ENCODE results near the gene GMEB1. TPM values are rescaled to one million over a fixed set of nuclear protein-coding genes. Genes with fewer than 3 reads are reported as not detected.
"Not testable (repeated sequence)": the region's sequence is repeated elsewhere in the genome, so short reads cannot be mapped to it uniquely, and the experiment has no call there.

GMEB1 gene
- total and polyA plus RNA-seq, 3 donors from 2014 or later = 12.6 to 17.2 (median 16.6) TPM

DNA sequence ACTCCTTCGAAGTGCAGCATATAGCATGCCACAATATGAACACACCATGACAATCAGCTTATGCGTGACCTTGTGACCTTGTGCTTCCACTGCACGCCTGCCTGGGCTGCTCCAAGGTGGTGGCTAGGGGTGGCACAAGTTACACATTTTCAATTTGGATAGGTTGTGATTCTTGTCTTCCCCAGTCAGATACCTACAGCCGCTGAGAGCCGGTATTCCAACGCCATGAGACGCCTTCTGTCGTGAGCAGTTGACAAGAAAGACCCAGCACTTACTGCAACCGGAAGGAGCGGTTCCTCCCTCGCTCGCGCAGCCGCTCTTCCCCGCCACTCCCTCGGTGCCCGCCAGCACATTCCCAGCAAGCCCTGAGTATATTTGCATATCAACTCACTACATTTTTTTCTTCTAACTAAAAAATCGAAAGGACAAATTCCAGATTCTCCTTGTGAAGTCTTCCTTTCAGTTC, 20.5 kb upstream of the GMEB1 start:
- Histone ChIP-seq H3K9me3 (no peaks in the 10 kb centered on the region), H3K27ac (peak overlapping the region; percentile 90 to 92), H3K4me1 (no peaks in the 10 kb centered on the region), H3K36me3 (ENCODE audit: low read depth, missing control alignments) (no peaks in the 10 kb centered on the region), H3K4me3 (peak overlapping the region; percentile 32 to 42), H3K27me3 (no peaks in the 10 kb centered on the region)
- intact Hi-C loops (cut with DNase I; ENCODE audit: low total_unique reads) = no loop called here
- DNase-seq = peak; percentile 91
- TF ChIP-seq CTCF (IDR thresholded peaks at IDR 0.05) = no peak
- TF ChIP-seq POLR2A (IDR thresholded peaks at IDR 0.05) = no peak
- 1 to 2% methylated on average over 18 of the region's 18 CpGs for WGBS, 2 donors

GRCh38 chr1:28648474-28649198, 19.9 kb upstream of the GMEB1 start, which contains the start of gene RNU11:
Gene RNU11 (plus strand): TSS chr1:28648600.
- H3K4me3 ChIP-seq = peak within 1 kb of the TSS; percentile 32 to 42
- 0% methylated on average over 28 of the region's 28 CpGs for WGBS, 2 donors
- intact Hi-C loops (cut with DNase I; ENCODE audit: low total_unique reads) = no loop called here
- no peaks in the 10 kb centered on the region for H3K9me3 ChIP-seq
- no peaks in the 10 kb centered on the region for H3K4me1 ChIP-seq
- peak; percentile 93 for DNase-seq
- TF ChIP-seq POLR2A (IDR thresholded peaks at IDR 0.05) = peak; percentile 99
- no peak for TF ChIP-seq CTCF (IDR thresholded peaks at IDR 0.05)
- no peaks in the 10 kb centered on the region for H3K27me3 ChIP-seq
- H3K36me3 ChIP-seq (ENCODE audit: low read depth, missing control alignments) = no peaks in the 10 kb centered on the region
- peak within 1 kb of the TSS; percentile 90 to 92 for H3K27ac ChIP-seq

- H3K4me1 ChIP-seq; H3K36me3 ChIP-seq (ENCODE audit: low read depth, missing control alignments); H3K27me3 ChIP-seq; DNase-seq; H3K27ac ChIP-seq; H3K4me3 ChIP-seq; H3K9me3 ChIP-seq; intact Hi-C loops (cut with DNase I; ENCODE audit: low total_unique reads): not testable (repeated sequence)
- WGBS, 2 donors = 80 to 84% methylated on average over 13 of the region's 13 CpGs
Observed at GRCh38 chr1:28653063-28653462, 15.5 kb upstream of the GMEB1 start.

- H3K27ac ChIP-seq; H3K4me3 ChIP-seq; H3K9me3 ChIP-seq; H3K27me3 ChIP-seq; H3K4me1 ChIP-seq; intact Hi-C loops (cut with DNase I; ENCODE audit: low total_unique reads); H3K36me3 ChIP-seq (ENCODE audit: low read depth, missing control alignments): not testable (repeated sequence)
- 73 to 81% methylated on average over 3 of the region's 3 CpGs for WGBS, 2 donors
- peak in 1 of 3 experiments; percentile 15 for TF ChIP-seq CTCF (IDR thresholded peaks at IDR 0.05)
- peak; percentile 60 for DNase-seq
Observed at GRCh38 chr1:28653870-28654269, 14.7 kb upstream of the GMEB1 start.

GRCh38 chr1:28655448-28656311, 12.9 kb upstream of the GMEB1 start:
- H3K27me3 ChIP-seq; intact Hi-C loops (cut with DNase I; ENCODE audit: low total_unique reads); H3K9me3 ChIP-seq; H3K4me3 ChIP-seq; H3K36me3 ChIP-seq (ENCODE audit: low read depth, missing control alignments); H3K27ac ChIP-seq; H3K4me1 ChIP-seq; DNase-seq: not testable (repeated sequence)
- 80 to 83% methylated on average over 8 to 10 of the region's 10 CpGs for WGBS, 2 donors
